Mesenchymal stem cell (in vitro differentiated cells and primary cell): Measurements from ENCODE around the gene ERBB4.
A peak's percentile ranks its signal among the peaks of the same experiment; 100 is the strongest.

Experiments
- DNase-seq: peaks from one replicate; pipeline ENCODE4 v3.0.0-alpha.2; 2013
- H2AFZ ChIP-seq: one replicate; pipeline ENCODE4 v1.6.1; 2013; ENCODE audit warnings: low read depth, mild to moderate bottlenecking, control low read depth, inconsistent platforms, low read length, moderate library complexity
- H2AK5ac ChIP-seq: 2 replicates; pipeline ENCODE4 v1.6.1; 2013; ENCODE audit warnings: low read length, moderate library complexity, mild to moderate bottlenecking, inconsistent platforms; ENCODE audit not compliant: severe bottlenecking
- H2BK120ac ChIP-seq: one replicate; pipeline ENCODE4 v1.6.1; 2013; ENCODE audit warnings: low read depth, mild to moderate bottlenecking, inconsistent platforms, low read length, moderate library complexity
- H2BK12ac ChIP-seq, 2 experiments: one replicate each; pipeline ENCODE4 v1.6.1; 2013; ENCODE audit warnings: inconsistent platforms in 2 of 2, low read length in 2 of 2, mild to moderate bottlenecking in 2 of 2, moderate library complexity in 2 of 2, control low read depth in 1 of 2
- H2BK15ac ChIP-seq: one replicate; pipeline ENCODE4 v1.6.1; 2013; ENCODE audit warnings: mild to moderate bottlenecking, low read depth, inconsistent platforms; ENCODE audit not compliant: poor library complexity, severe bottlenecking
- H2BK5ac ChIP-seq: 2 replicates; pipeline ENCODE4 v1.6.1; 2013; ENCODE audit warnings: low read depth, mild to moderate bottlenecking, low read length, control low read depth, inconsistent platforms; ENCODE audit not compliant: poor library complexity, severe bottlenecking
- H3K14ac ChIP-seq, 2 experiments: one replicate each; pipeline ENCODE4 v1.6.1; 2013; ENCODE audit warnings: inconsistent platforms in 2 of 2, low read length in 2 of 2, control low read depth in 1 of 2, mild to moderate bottlenecking in 1 of 2, moderate library complexity in 1 of 2
- H3K18ac ChIP-seq, 2 experiments: one replicate each; pipeline ENCODE4 v1.6.1; 2013; ENCODE audit warnings: inconsistent platforms in 2 of 2, low read length in 2 of 2, control low read depth in 1 of 2, low read depth in 1 of 2, mild to moderate bottlenecking in 1 of 2
- H3K23ac ChIP-seq, 2 experiments: one replicate each; pipeline ENCODE4 v1.6.1; 2013; ENCODE audit warnings: inconsistent platforms in 2 of 2, low read length in 2 of 2, mild to moderate bottlenecking in 2 of 2, moderate library complexity in 2 of 2, control low read depth in 1 of 2
- H3K27ac ChIP-seq: 2 replicates; pipeline ENCODE4 v1.5.1; 2013; ENCODE audit warnings: mild to moderate bottlenecking, moderate library complexity, low read length, control low read depth, inconsistent platforms; ENCODE audit not compliant: poor library complexity, severe bottlenecking
- H3K27me3 ChIP-seq, 2 experiments: 2 replicates each; pipeline versions ENCODE4 v1.6.1 to v1.7.0; 2013; ENCODE audit warnings: low read length in 2 of 2, mild to moderate bottlenecking in 2 of 2, moderate library complexity in 2 of 2, control low read depth in 1 of 2, inconsistent platforms in 1 of 2; ENCODE audit not compliant: control insufficient read depth in 1 of 2, insufficient read depth in 1 of 2
- H3K36me3 ChIP-seq, 2 experiments: 2 replicates each; pipeline versions ENCODE4 v1.6.1 to v1.7.0; 2013; ENCODE audit warnings: low read length in 2 of 2, control low read depth in 1 of 2, inconsistent platforms in 1 of 2, low read depth in 1 of 2, mild to moderate bottlenecking in 1 of 2; ENCODE audit not compliant: insufficient read depth in 2 of 2, control insufficient read depth in 1 of 2
- H3K4ac ChIP-seq, 2 experiments: one replicate each; pipeline ENCODE4 v1.6.1; 2013; ENCODE audit warnings: inconsistent platforms in 2 of 2, low read length in 2 of 2, mild to moderate bottlenecking in 2 of 2, moderate library complexity in 2 of 2, control low read depth in 1 of 2, low read depth in 1 of 2
- H3K4me1 ChIP-seq: 2 replicates; pipeline ENCODE4 v1.6.1; 2013; ENCODE audit warnings: low read depth, low read length, control low read depth; ENCODE audit not compliant: control insufficient read depth, insufficient read depth
- H3K4me2 ChIP-seq: 2 replicates; pipeline ENCODE4 v1.6.1; 2013; ENCODE audit warnings: low read length, mild to moderate bottlenecking, inconsistent platforms; ENCODE audit not compliant: poor library complexity, severe bottlenecking
- H3K4me3 ChIP-seq, 2 experiments: 2 replicates each; pipeline versions ENCODE4 v1.5.1 to v1.7.0; 2013; ENCODE audit warnings: low read length in 2 of 2, mild to moderate bottlenecking in 2 of 2, control low read depth in 1 of 2, low read depth in 1 of 2; ENCODE audit not compliant: insufficient read depth in 1 of 2
- H3K79me1 ChIP-seq: replicated peaks from 2 replicates; pipeline ENCODE4 v1.6.1; 2013; ENCODE audit warnings: mild to moderate bottlenecking, control low read depth, low read length, inconsistent platforms; ENCODE audit not compliant: poor library complexity, severe bottlenecking
- H3K9ac ChIP-seq: 2 replicates; pipeline ENCODE4 v1.7.0; 2013; ENCODE audit warnings: mild to moderate bottlenecking, low read length, moderate library complexity
- H3K9me3 ChIP-seq: 2 replicates; pipeline ENCODE4 v1.7.0; 2013; ENCODE audit warnings: mild to moderate bottlenecking, low read length; ENCODE audit not compliant: control insufficient read depth
- H4K8ac ChIP-seq: one replicate; pipeline ENCODE4 v1.6.1; 2013; ENCODE audit warnings: inconsistent platforms, mild to moderate bottlenecking, low read length, moderate library complexity
- H4K91ac ChIP-seq: one replicate; pipeline ENCODE4 v1.6.1; 2013; ENCODE audit warnings: mild to moderate bottlenecking, low read length, inconsistent platforms
- WGBS: methylation state at CpG from one replicate; pipeline ENCODE4 v1.1.7; 2013; ENCODE audit warnings: mixed read lengths; 5-methylcytosine and 5-hydroxymethylcytosine counted together

Gene ERBB4

DNA sequence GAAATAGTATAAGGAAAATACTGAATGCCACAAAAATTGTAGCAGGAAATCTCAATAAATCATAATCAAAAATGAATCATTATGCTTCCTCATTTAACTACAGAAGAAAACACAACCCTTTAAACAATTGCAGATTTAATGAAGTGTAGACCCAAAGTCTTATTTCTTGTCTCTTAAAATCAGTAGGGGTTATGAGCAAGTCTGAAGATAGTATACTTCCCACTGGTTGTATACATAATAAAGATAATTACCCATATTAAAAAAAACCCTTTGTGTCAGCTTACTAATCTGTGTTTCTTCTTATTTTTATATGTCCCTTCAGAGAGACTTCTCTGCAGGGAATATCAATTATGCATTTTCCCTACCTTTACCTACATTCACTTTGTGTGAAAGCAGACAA, 504.7 kb downstream of the ERBB4 start:
- no peak overlapping the region for H3K4me3 ChIP-seq

DNA sequence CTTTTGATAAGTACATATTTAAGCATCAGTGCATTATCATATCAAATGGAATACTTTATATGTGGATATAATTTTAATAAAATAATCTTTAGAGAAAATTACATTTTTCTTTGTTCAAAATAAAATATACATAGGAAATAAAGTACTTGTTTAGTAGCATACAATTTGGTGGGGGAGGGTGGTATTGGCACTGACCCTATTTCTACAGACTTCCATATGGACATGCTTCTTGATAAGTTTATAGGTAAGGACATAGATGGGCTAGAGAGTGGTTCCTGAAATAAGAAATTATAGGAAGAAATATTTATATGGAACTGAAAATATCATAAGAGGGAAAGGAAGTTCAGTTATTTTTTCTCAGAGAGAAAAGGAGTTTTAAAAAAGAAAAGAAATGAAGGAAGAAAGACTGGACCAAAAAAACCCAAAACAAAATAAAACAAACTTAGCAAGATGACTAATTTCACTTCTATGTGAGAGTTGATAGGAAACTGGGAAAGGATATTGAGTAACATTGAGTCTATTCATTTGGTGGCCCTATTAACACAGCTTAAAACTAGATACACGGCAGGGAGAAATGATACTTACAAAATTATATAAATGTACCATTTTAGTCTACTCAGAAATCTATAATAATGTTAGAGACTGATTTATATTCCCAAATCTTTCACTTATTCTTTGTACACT, 505.9 kb downstream of the ERBB4 start:
- Histone ChIP-seq H2AFZ (no peak overlapping the region), H2AK5ac (no peak overlapping the region), H3K9me3 (no peaks in the 10 kb centered on the region), H3K4me3 (no peak overlapping the region), H3K36me3 (no peaks in the 10 kb centered on the region), H3K18ac (no peak overlapping the region), H3K27me3 (no peaks in the 10 kb centered on the region), H3K4me2 (no peak overlapping the region), H2BK15ac (no peak overlapping the region), H2BK5ac (peak overlapping the region; percentile 12), H3K79me1 (no peaks in the 10 kb centered on the region), H2BK120ac (no peak overlapping the region), H4K91ac (no peak overlapping the region), H4K8ac (no peak overlapping the region), H3K27ac (peak overlapping the region; percentile 49), H3K9ac (peak overlapping the region; percentile 68), H3K4ac (no peak overlapping the region), H3K23ac (no peak overlapping the region), H3K4me1 (no peaks in the 10 kb centered on the region), H2BK12ac (no peak overlapping the region), H3K14ac (no peak overlapping the region)
- no CpG with 5 or more reads among the region's 1 CpG for WGBS
- peak; percentile 78 for DNase-seq

More for the DNA sequence above, 504.7 kb downstream of the ERBB4 start:
- H3K4ac ChIP-seq, result no peak overlapping the region
- H3K36me3 ChIP-seq, result no peaks in the 10 kb centered on the region
- no peak overlapping the region for H3K14ac ChIP-seq
- H4K91ac ChIP-seq, result no peak overlapping the region
- no peak for DNase-seq
- no peak overlapping the region for H3K23ac ChIP-seq
- H3K27me3 ChIP-seq, result no peaks in the 10 kb centered on the region
- no peak overlapping the region for H2AK5ac ChIP-seq
- H4K8ac ChIP-seq, result no peak overlapping the region
- H2BK120ac ChIP-seq, result no peak overlapping the region
- no peaks in the 10 kb centered on the region for H3K9me3 ChIP-seq
- H3K18ac ChIP-seq, result no peak overlapping the region
- H2BK5ac ChIP-seq, result no peak overlapping the region
- no peak overlapping the region for H3K4me2 ChIP-seq
- H2BK12ac ChIP-seq, result no peak overlapping the region
- H3K4me1 ChIP-seq, result no peaks in the 10 kb centered on the region
- H3K9ac ChIP-seq, result no peak overlapping the region
- H2AFZ ChIP-seq, result no peak overlapping the region
- no peak overlapping the region for H3K27ac ChIP-seq
- H3K79me1 ChIP-seq, result no peaks in the 10 kb centered on the region
- H2BK15ac ChIP-seq, result no peak overlapping the region

DNA sequence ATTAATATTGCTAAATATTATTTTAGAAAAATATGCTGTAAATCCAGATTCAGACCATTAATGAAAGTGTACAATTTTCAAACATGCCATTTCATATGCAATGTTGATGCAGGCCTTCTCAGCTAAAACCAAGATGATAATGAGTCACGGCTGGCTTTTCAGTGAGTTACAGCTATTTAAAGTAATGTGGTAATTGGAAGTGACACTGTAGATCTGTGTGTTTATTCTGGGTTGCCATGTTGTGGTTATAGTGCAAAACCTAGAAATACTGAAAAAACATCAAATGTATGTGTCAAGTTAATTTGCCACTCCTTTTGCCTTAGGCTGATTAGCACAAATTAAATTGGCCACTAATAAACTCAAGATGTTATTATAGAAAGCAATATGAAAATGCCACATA, 506.6 kb downstream of the ERBB4 start:
- WGBS, result 0% methylated on average over 1 of the region's 1 CpG
- no peak overlapping the region for H2AK5ac ChIP-seq

DNA sequence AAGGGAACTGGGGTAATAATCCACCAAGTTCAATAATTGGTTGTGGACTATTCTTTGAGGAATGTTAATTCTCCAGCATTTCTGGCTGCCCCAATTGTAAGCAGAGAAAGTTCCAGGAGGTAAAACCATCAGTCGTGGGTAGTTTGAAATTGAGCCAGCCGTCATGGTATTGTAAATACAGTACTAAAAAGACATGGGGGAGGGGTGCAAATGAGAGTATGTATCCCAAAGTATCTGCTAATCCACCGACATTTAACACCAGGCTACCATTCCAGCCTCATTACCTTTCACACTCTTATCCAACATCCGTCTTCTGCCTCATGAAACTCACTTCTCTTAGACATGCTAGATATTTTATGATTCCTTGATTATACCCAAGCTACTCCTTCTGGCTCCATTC, 507.9 kb downstream of the ERBB4 start:
- no peak overlapping the region for H4K91ac ChIP-seq
- no peak overlapping the region for H3K27ac ChIP-seq
- H2AFZ ChIP-seq, result no peak overlapping the region
- WGBS, result 70% methylated on average over 3 of the region's 4 CpGs
- no peak overlapping the region for H2AK5ac ChIP-seq
- no peak overlapping the region for H2BK5ac ChIP-seq
- H3K14ac ChIP-seq, result no peak overlapping the region
- H3K4me2 ChIP-seq, result no peak overlapping the region
- H2BK120ac ChIP-seq, result no peak overlapping the region
- H3K9ac ChIP-seq, result no peak overlapping the region
- H3K23ac ChIP-seq, result no peak overlapping the region
- no peak overlapping the region for H3K4me3 ChIP-seq
- no peaks in the 10 kb centered on the region for H3K79me1 ChIP-seq
- DNase-seq, result no peak
- peak overlapping the region in 1 of 2 experiments; percentile 75 for H3K4ac ChIP-seq
- H3K9me3 ChIP-seq, result no peaks in the 10 kb centered on the region
- no peaks in the 10 kb centered on the region for H3K36me3 ChIP-seq
- no peak overlapping the region for H3K18ac ChIP-seq
- no peak overlapping the region for H2BK15ac ChIP-seq
- no peaks in the 10 kb centered on the region for H3K4me1 ChIP-seq
- H2BK12ac ChIP-seq, result peak overlapping the region; percentile 39
- no peak overlapping the region for H4K8ac ChIP-seq
- H3K27me3 ChIP-seq, result no peaks in the 10 kb centered on the region

More for the DNA sequence above, 506.6 kb downstream of the ERBB4 start:
- no peak overlapping the region for H2BK15ac ChIP-seq
- H3K79me1 ChIP-seq, result no peaks in the 10 kb centered on the region
- H3K27me3 ChIP-seq, result no peaks in the 10 kb centered on the region
- H3K4me1 ChIP-seq, result no peaks in the 10 kb centered on the region
- peak overlapping the region; percentile 19 for H2BK120ac ChIP-seq
- H2BK12ac ChIP-seq, result no peak overlapping the region
- no peak overlapping the region for H2BK5ac ChIP-seq
- no peak overlapping the region for H4K8ac ChIP-seq
- H2AFZ ChIP-seq, result no peak overlapping the region
- H3K14ac ChIP-seq, result no peak overlapping the region
- H4K91ac ChIP-seq, result no peak overlapping the region
- H3K23ac ChIP-seq, result no peak overlapping the region
- no peak overlapping the region for H3K4me3 ChIP-seq
- no peak overlapping the region for H3K18ac ChIP-seq
- no peaks in the 10 kb centered on the region for H3K9me3 ChIP-seq
- H3K9ac ChIP-seq, result peak overlapping the region; percentile 68
- peak; percentile 91 for DNase-seq
- H3K4ac ChIP-seq, result no peak overlapping the region
- peak overlapping the region; percentile 61 for H3K27ac ChIP-seq
- H3K4me2 ChIP-seq, result no peak overlapping the region
- no peaks in the 10 kb centered on the region for H3K36me3 ChIP-seq
